PC-3 (cell line): ENCODE results near the gene HDLBP.

Source experiments
- EZH2 ChIP-seq: fragments of 300-600 bp; sonication (generic); IDR thresholded peaks from one replicate; pipeline ENCODE4 v1.6.1; 2017; ENCODE audit warnings: antibody characterized with exemption, mild to moderate bottlenecking, low read length; ENCODE audit not compliant: unreplicated experiment
- EZH2phosphoT487 ChIP-seq: fragments of 300-600 bp; sonication (generic); IDR thresholded peaks from 2 replicates; pipeline ENCODE4 v1.6.1; 2018; ENCODE audit warnings: mild to moderate bottlenecking, antibody characterized with exemption, low read length, borderline replicate concordance
- TF ChIP-seq, protein P1 (sequence below): fragments of 300-600 bp; sonication (generic); conservative IDR thresholded peaks from 2 replicates; pipeline ENCODE4 v1.5.1; 2017; ENCODE audit warnings: antibody characterized with exemption, low read depth, mild to moderate bottlenecking, low read length

DNA sequence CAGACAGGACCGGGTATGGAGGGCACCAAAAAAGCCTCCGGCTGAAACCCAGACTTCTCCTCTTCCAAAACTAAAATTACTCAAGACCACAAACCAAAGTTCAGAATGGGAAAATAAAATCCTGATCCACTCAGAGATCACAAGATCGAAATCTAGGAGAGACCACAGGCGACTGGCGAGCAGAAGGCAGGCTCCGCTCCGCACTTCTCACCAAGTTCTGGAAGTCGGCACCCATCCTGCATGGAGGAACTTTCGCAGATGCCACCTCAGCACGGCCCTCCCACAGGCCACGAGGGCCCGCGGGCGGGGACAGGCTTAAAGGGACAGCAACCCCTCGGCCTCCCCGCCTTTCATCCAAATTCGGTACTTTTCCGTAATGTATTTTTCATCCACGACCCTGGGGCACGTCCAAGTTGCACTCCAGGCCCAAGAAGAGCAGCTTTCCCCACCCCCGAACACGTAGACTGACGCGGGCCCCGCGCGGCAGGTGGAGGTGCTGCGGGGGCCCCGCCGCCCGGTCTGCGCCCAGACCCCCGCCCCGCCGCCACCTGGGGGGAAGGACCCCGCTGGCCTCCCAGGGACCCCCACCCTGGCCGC lies 43.7 kb downstream of the HDLBP start:
- TF ChIP-seq, protein P1, sequence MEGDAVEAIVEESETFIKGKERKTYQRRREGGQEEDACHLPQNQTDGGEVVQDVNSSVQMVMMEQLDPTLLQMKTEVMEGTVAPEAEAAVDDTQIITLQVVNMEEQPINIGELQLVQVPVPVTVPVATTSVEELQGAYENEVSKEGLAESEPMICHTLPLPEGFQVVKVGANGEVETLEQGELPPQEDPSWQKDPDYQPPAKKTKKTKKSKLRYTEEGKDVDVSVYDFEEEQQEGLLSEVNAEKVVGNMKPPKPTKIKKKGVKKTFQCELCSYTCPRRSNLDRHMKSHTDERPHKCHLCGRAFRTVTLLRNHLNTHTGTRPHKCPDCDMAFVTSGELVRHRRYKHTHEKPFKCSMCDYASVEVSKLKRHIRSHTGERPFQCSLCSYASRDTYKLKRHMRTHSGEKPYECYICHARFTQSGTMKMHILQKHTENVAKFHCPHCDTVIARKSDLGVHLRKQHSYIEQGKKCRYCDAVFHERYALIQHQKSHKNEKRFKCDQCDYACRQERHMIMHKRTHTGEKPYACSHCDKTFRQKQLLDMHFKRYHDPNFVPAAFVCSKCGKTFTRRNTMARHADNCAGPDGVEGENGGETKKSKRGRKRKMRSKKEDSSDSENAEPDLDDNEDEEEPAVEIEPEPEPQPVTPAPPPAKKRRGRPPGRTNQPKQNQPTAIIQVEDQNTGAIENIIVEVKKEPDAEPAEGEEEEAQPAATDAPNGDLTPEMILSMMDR: no peak
- no peak for TF ChIP-seq EZH2
- no peak for TF ChIP-seq EZH2phosphoT487
